Motor neuron (in vitro differentiated cells): ENCODE data around the gene KLF9. TPM values are rescaled to one million over a fixed set of nuclear protein-coding genes. Genes with fewer than 3 reads are reported as not detected.

Experiments used
- ATAC-seq, 8 experiments: fragments of 200-7000 bp; cut with Tn5 transposase; replicated peaks in 6 of 8; 2 replicates each; pipeline ENCODE4 v1.8.0; 2021; ENCODE audit warnings: mild to moderate bottlenecking in 8 of 8, moderate library complexity in 8 of 8
- H3K27ac ChIP-seq, 2 donors: fragments of 250-450 bp; sonication (Bioruptor Pico); 2 replicates each; pipeline ENCODE4 v1.9.0; 2021; ENCODE audit warnings: antibody characterized with exemption in 2 of 2, mild to moderate bottlenecking in 2 of 2, moderate library complexity in 1 of 2
- H3K4me1 ChIP-seq, 2 donors: fragments of 250-450 bp; sonication (Bioruptor Pico); replicated peaks in 1 of 2; 2 replicates each; pipeline ENCODE4 v1.6.1; 2021; ENCODE audit warnings: antibody characterized with exemption in 2 of 2, mild to moderate bottlenecking in 2 of 2, moderate library complexity in 1 of 2
- H3K4me3 ChIP-seq, 5 donors: fragments of 250-450 bp; sonication (Bioruptor Pico); 2 replicates each; pipeline ENCODE4 v1.9.0; 2021; ENCODE audit warnings: antibody characterized with exemption in 5 of 5, mild to moderate bottlenecking in 5 of 5, moderate library complexity in 4 of 5
- WGBS, 10 experiments: fragments of 450-650 bp; shearing (Covaris generic); methylation state at CpG; one replicate each; pipeline ENCODE4 v1.0.0; 2022; 5-methylcytosine and 5-hydroxymethylcytosine counted together
- in situ Hi-C, 9 experiments: fragments of 400-800 bp; cut with MboI; loops; one replicate each; pipeline ENCODE4 v1.15.0; 2021; ENCODE audit warnings: low sequenced_read_pairs in 9 of 9, low pct_unique_long_range_greater_than_20kb in 2 of 9; ENCODE audit not compliant: unreplicated experiment in 9 of 9
- total RNA-seq, 8 experiments: library from RNA; unstranded; fragments of 300-600 nt; gene quantifications; 2 replicates each; pipeline versions ENCODE4 v1.2.3 to v1.2.4, GENCODE V29; 2022

The KLF9 gene
- total RNA-seq, 8 experiments from 2014 or later = 0.79 to 32.9 (median 3.6) TPM

- Histone ChIP-seq H3K4me3 (peak overlapping the region; percentile 28 to 50 (median 47)), H3K4me1 (peaks cover 8 to 13% of the 10 kb centered on the region in 2 donors), H3K27ac (peak overlapping the region; percentile 75 to 89)
- in situ Hi-C loops = loop anchor here in 2 of 9 experiments (10.0 to 25.0 kb wide), 2 partner anchors 65 to 168 kb away; no protein-coding TSS in a partner anchor
- ATAC-seq = peak; percentile 35 to 59 (median 47)
- 0% methylated on average over 1 to 5 of the region's 60 CpGs; no CpG with 5 or more reads in 8 of the 10 experiments for WGBS, 10 experiments
Observed at GRCh38 chr9:70419556-70420440, 5.3 kb upstream of the KLF9 start.

- peak; percentile 42 to 76 (median 70) for ATAC-seq
- 0 to 1% (median 0%) methylated on average over 1 to 22 of the region's 65 CpGs; no CpG with 5 or more reads in 4 of the 10 experiments for WGBS, 10 experiments
- H3K27ac ChIP-seq = peak overlapping the region; percentile 75 to 89
- in situ Hi-C loops = loop anchor here in 1 of 9 experiments (25.0 kb wide), 1 partner anchor 168 kb away; no protein-coding TSS in a partner anchor
- peaks cover 8 to 13% of the 10 kb centered on the region in 2 donors for H3K4me1 ChIP-seq
- H3K4me3 ChIP-seq = peak overlapping the region; percentile 28 to 50 (median 47)
Observed at GRCh38 chr9:70418822-70419555, 4.5 kb upstream of the KLF9 start.

GRCh38 chr9:70415476-70415875 is 1.0 kb upstream of the KLF9 start:
- peaks cover 5 to 9% of the 10 kb centered on the region in 2 donors for H3K4me1 ChIP-seq
- ATAC-seq = no peak
- 40 to 89% (median 75%) methylated on average over 1 to 5 of the region's 5 CpGs; no CpG with 5 or more reads in 1 of the 10 experiments for WGBS, 10 experiments
- H3K27ac ChIP-seq = no peak overlapping the region
- in situ Hi-C loops = loop anchor here in 1 of 9 experiments (25.0 kb wide), 1 partner anchor 172 kb away; no protein-coding TSS in a partner anchor
- no peak overlapping the region for H3K4me3 ChIP-seq

GRCh38 chr9:70415041-70415440 is 584 bp upstream of the KLF9 start:
- H3K4me1 ChIP-seq = peaks cover 5 to 9% of the 10 kb centered on the region in 2 donors
- no peak overlapping the region for H3K27ac ChIP-seq
- ATAC-seq = no peak
- no peak overlapping the region for H3K4me3 ChIP-seq
- 36 to 83% (median 69%) methylated on average over 1 to 2 of the region's 2 CpGs; no CpG with 5 or more reads in 4 of the 10 experiments for WGBS, 10 experiments
- in situ Hi-C loops = loop anchor here in 1 of 9 experiments (25.0 kb wide), 1 partner anchor 172 kb away; no protein-coding TSS in a partner anchor

GRCh38 chr9:70413464-70413798 is 1.0 kb downstream of the KLF9 start:
- in situ Hi-C loops = loop anchor here in 1 of 9 experiments (25.0 kb wide), 1 partner anchor 174 kb away; no protein-coding TSS in a partner anchor
- H3K27ac ChIP-seq = no peak overlapping the region
- peaks cover 3 to 8% of the 10 kb centered on the region in 2 donors for H3K4me1 ChIP-seq
- ATAC-seq = peak; percentile 9 to 50 (median 46)
- WGBS, 10 experiments = 0% methylated on average over 4 of the region's 53 CpGs; no CpG with 5 or more reads in 9 of the 10 experiments
- peak overlapping the region; percentile 29 to 49 (median 42) for H3K4me3 ChIP-seq

GRCh38 chr9:70412832-70413463 is 1.5 kb downstream of the KLF9 start:
- peak; percentile 1 to 42 (median 26) for ATAC-seq
- 0 to 14% (median 0%) methylated on average over 2 to 19 of the region's 56 CpGs; no CpG with 5 or more reads in 3 of the 10 experiments for WGBS, 10 experiments
- H3K4me3 ChIP-seq = peak overlapping the region; percentile 29 to 49 (median 42)
- peaks cover 0 to 7% of the 10 kb centered on the region in 2 donors for H3K4me1 ChIP-seq
- H3K27ac ChIP-seq = no peak overlapping the region
- in situ Hi-C loops = loop anchor here in 1 of 9 experiments (25.0 kb wide), 1 partner anchor 174 kb away; no protein-coding TSS in a partner anchor

- in situ Hi-C loops = loop anchor here in 1 of 9 experiments (25.0 kb wide), 1 partner anchor 175 kb away; no protein-coding TSS in a partner anchor
- Histone ChIP-seq H3K4me1 (peaks cover 2 to 12% of the 10 kb centered on the region in 2 donors), H3K4me3 (peak overlapping the region; percentile 29 to 49 (median 42)), H3K27ac (no peak overlapping the region)
- 0 to 26% (median 15%) methylated on average over 1 to 15 of the region's 41 CpGs; no CpG with 5 or more reads in 3 of the 10 experiments for WGBS, 10 experiments
- ATAC-seq = peak in 5 of 8 experiments; percentile 10 to 23 (median 17)
Observed at GRCh38 chr9:70411930-70412831, 2.3 kb downstream of the KLF9 start.

GRCh38 chr9:70411121-70411929 is 3.1 kb downstream of the KLF9 start:
- 0 to 89% (median 61%) methylated on average over 2 to 11 of the region's 15 CpGs for WGBS, 10 experiments
- peak in 3 of 8 experiments; percentile 0 to 10 (median 4) for ATAC-seq
- H3K27ac ChIP-seq = no peak overlapping the region
- in situ Hi-C loops = loop anchor here in 1 of 9 experiments (25.0 kb wide), 1 partner anchor 176 kb away; no protein-coding TSS in a partner anchor
- peak overlapping the region in 4 of 5 donors; percentile 32 to 49 (median 44) for H3K4me3 ChIP-seq
- H3K4me1 ChIP-seq = peaks cover 10 to 19% of the 10 kb centered on the region in 2 donors

- no peak overlapping the region for H3K27ac ChIP-seq
- in situ Hi-C loops = loop anchor here in 1 of 9 experiments (25.0 kb wide), 1 partner anchor 177 kb away; no protein-coding TSS in a partner anchor
- ATAC-seq = no peak
- 0 to 75% (median 43%) methylated on average over 1 of the region's 1 CpG; no CpG with 5 or more reads in 3 of the 10 experiments for WGBS, 10 experiments
- H3K4me1 ChIP-seq = peaks cover 20 to 25% of the 10 kb centered on the region in 2 donors
- H3K4me3 ChIP-seq = no peak overlapping the region
Observed at GRCh38 chr9:70410368-70410767, 4.1 kb downstream of the KLF9 start.

GRCh38 chr9:70409800-70410199 is 4.7 kb downstream of the KLF9 start:
- no peak for ATAC-seq
- Histone ChIP-seq H3K27ac (no peak overlapping the region), H3K4me1 (peaks cover 23 to 25% of the 10 kb centered on the region in 2 donors), H3K4me3 (no peak overlapping the region)
- 9 to 100% (median 71%) methylated on average over 1 to 2 of the region's 2 CpGs; no CpG with 5 or more reads in 3 of the 10 experiments for WGBS, 10 experiments
- in situ Hi-C loops = loop anchor here in 1 of 9 experiments (25.0 kb wide), 1 partner anchor 178 kb away; no protein-coding TSS in a partner anchor
